GM18526 (cell line): ENCODE data around the gene SLC38A1.

ENCODE experiments used
- POLR2A ChIP-seq: IDR thresholded peaks from 3 replicates; pipeline ENCODE4 v1.6.1; 2011; ENCODE audit not compliant: insufficient read length; ENCODE audit errors: extremely low read depth

SLC38A1 gene

GRCh38 chr12:46207644-46208043 lies 61.2 kb downstream of the SLC38A1 start:
- no peak for TF ChIP-seq POLR2A

DNA sequence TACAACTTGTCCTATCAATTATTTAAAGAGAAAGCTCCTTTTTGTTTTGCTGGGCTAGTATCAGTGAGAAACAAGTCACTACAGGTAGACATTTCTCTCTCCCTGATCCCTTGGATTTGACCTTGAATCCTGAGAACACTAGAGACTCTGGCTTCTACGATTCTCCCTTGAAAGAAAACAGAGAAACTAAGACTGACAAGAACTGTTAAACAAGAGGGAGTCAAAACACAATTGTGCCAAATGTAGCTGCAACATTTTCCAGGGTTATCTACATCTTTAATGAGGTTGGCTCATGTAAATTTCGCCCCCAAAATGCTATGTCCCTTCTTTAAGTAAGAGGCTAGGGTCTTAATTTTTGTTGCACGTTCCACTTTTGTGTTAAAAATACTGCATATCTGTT lies 62.4 kb downstream of the SLC38A1 start:
- TF ChIP-seq POLR2A, result no peak

- no peak for TF ChIP-seq POLR2A
Observed at GRCh38 chr12:46205294-46205693, 63.5 kb downstream of the SLC38A1 start.

GRCh38 chr12:46201284-46201789 lies 67.5 kb downstream of the SLC38A1 start:
- no peak for TF ChIP-seq POLR2A

GRCh38 chr12:46200551-46200950 lies 68.3 kb downstream of the SLC38A1 start:
- no peak for TF ChIP-seq POLR2A

- no peak for TF ChIP-seq POLR2A
Observed at GRCh38 chr12:46198913-46199312, 69.9 kb downstream of the SLC38A1 start.

DNA sequence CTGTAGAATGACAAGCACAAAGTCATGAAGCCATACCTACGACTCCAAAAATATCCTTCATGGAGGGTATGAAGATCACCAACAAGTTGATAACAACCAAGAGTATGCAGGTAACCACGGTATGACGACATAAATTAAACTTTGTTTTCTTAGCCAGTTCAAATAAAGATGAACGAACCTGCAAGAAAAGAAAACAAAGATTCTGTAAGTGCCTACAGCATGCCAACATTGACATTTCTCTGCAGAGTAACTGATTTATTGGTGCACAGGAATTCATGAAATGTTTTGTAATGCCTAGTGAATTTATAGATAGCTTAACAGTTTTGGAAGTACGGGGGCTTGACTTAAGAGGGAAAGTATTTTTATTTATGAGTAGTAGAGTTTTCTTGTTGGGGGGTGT lies 71.0 kb downstream of the SLC38A1 start:
- TF ChIP-seq POLR2A, result no peak

- TF ChIP-seq POLR2A, result no peak
Observed at GRCh38 chr12:46188170-46188569, 80.7 kb downstream of the SLC38A1 start.

GRCh38 chr12:46187023-46187422 lies 81.8 kb downstream of the SLC38A1 start:
- TF ChIP-seq POLR2A, result no peak

GRCh38 chr12:46186088-46186487 lies 82.8 kb downstream of the SLC38A1 start:
- TF ChIP-seq POLR2A, result no peak

DNA sequence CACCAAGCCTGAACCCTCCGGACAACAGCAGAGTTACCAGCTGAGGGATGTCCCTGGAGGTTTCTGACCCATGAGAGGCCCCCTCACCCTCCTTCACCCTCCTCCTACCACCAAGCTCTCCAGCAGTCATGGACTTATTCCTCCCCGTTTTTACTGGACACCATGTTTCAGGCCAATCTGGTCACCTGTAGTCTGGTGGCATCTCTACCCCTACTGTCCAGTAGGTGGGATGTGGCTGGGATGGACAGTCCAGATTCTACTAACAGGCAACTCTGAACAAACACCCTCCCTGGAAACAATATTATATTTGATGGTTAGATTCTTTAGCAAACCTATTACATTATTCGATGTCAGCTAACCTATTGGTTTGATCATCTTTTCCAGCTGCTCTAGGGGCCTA lies 83.2 kb downstream of the SLC38A1 start:
- TF ChIP-seq POLR2A, result no peak

DNA sequence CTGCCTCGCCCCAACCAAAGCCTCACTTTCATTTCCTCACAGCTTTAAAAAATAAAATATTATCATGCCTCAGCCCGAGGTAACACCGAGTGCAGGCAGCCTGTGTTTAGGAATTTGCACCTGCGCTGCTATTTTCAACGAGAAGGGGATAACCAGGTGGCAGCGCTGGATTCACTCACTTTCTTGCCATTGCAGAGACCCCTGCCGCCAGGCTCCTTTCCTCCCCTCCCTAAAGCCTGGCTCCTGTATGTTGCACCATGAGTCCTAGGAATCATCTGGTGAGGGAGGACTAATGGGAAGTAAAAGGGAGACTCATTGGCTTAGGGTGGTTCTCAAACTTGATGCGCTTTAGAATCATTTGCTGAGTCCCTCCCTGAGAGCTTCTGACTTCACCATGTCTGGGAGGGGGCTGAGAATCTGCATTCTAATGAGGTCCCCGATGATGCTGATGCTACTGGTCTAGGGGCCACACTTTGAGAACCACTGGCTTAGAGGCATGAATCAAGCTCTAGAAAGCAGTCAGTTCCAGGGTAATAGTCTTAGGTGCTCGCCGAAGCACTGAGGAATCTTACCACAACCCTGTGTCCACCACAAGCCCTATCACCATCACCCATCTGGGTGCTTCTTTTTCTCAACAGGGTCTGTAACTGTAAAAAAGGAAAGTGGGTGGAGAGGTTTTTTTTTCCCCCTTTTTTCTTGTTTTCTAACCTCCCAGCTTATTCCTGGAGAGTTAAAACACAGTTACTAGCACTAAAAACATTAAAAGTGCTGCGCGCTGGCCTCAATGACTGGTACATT lies 83.8 kb downstream of the SLC38A1 start:
- TF ChIP-seq POLR2A, result no peak

- TF ChIP-seq POLR2A, result no peak
Observed at GRCh38 chr12:46183112-46183511, 85.7 kb downstream of the SLC38A1 start.

GRCh38 chr12:46181465-46181864 lies 87.4 kb downstream of the SLC38A1 start:
- TF ChIP-seq POLR2A, result no peak

- no peak for TF ChIP-seq POLR2A
Observed at GRCh38 chr12:46179693-46180452, 89.0 kb downstream of the SLC38A1 start.
